GM12865 (cell line): ENCODE data around the gene SPECC1.

ENCODE experiments used
- DNase-seq: peaks from one replicate; pipeline ENCODE4 v3.0.0; 2010; ENCODE audit warnings: low read depth
- H3K4me3 ChIP-seq: 2 replicates; pipeline ENCODE4 v1.5.1; 2011; ENCODE audit warnings: mild to moderate bottlenecking, low read depth, low read length, control low read depth
- CTCF ChIP-seq: IDR thresholded peaks from 2 replicates; pipeline ENCODE4 v1.5.1; 2011; ENCODE audit warnings: low read length, control low read depth, low read depth, inconsistent platforms; ENCODE audit not compliant: insufficient read depth; ENCODE audit errors: missing control alignments

SPECC1 gene

GRCh38 chr17:20264996-20265395, 255.8 kb downstream of the SPECC1 start:
- TF ChIP-seq CTCF: no peak
- DNase-seq: no peak
- no peak overlapping the region for H3K4me3 ChIP-seq

GRCh38 chr17:20266806-20267458, 257.8 kb downstream of the SPECC1 start:
- no peak overlapping the region for H3K4me3 ChIP-seq
- no peak for DNase-seq
- TF ChIP-seq CTCF: no peak

- no peak for TF ChIP-seq CTCF
- DNase-seq: peak; percentile 51
- no peak overlapping the region for H3K4me3 ChIP-seq
Observed at GRCh38 chr17:20267459-20267842, 258.3 kb downstream of the SPECC1 start.

DNA sequence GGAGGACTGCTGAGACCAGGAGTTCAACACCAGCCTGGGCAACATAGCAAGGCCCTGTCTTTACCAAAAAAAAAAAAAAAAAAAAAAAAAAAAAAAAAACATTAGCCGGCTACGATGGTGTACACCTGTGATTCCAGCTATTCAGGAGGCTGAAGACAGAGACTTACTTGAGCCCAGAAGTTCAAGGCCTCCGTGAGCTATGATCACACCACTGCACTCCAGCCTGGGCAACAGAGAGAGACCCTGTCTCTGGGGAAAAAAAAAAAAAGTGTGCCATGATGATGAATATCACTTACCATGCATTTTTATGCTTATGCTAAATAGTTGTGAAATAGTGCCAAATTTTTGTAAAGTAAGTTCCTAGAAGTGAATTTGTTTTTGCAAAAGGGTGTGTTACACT, 261.2 kb downstream of the SPECC1 start:
- no peak overlapping the region for H3K4me3 ChIP-seq
- DNase-seq: no peak
- TF ChIP-seq CTCF: no peak

DNA sequence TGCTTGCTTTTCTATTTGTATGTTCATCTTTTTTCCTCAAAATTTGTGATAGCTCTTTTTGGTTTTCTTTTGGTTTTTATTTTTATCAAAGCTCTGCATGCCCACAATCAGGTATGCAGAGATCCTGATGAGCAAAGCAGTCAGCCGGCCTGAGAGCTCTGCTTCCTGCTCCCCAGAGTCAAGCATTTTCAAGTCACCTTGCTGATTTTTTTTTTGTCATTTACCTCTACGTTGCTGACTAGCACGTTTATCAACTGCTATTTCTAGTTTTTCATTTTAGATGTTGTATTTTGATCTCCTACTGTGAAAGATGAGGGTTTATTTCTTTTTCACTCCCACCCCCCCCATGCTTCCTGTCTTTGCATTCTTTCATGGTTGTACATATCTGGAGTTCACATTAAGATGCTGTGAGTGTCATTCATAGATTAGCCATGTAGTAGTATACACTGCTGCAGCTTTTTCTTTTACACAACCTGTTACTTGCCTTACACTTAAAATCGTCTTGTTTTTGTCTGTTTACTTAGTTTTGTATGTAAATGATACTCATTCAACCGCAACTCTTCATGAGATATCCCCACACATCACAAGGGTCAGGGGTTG, 262.0 kb downstream of the SPECC1 start:
- DNase-seq: no peak
- no peak for TF ChIP-seq CTCF
- H3K4me3 ChIP-seq: no peak overlapping the region

GRCh38 chr17:20273741-20274500, 264.8 kb downstream of the SPECC1 start:
- no peak overlapping the region for H3K4me3 ChIP-seq
- no peak for TF ChIP-seq CTCF
- no peak for DNase-seq
